GM19397 (cell line): ENCODE results near the gene STC2.

Source experiments
- ATAC-seq: cut with Tn5 transposase; IDR thresholded peaks from one replicate; pipeline ENCODE4 v1.9.1; 2021; ENCODE audit warnings: mild to moderate bottlenecking, moderate library complexity; ENCODE audit not compliant: unreplicated experiment

The STC2 gene

GRCh38 chr5:173329491-173330337 is 1.5 kb upstream of the STC2 start:
- ATAC-seq = peak; percentile 39

DNA sequence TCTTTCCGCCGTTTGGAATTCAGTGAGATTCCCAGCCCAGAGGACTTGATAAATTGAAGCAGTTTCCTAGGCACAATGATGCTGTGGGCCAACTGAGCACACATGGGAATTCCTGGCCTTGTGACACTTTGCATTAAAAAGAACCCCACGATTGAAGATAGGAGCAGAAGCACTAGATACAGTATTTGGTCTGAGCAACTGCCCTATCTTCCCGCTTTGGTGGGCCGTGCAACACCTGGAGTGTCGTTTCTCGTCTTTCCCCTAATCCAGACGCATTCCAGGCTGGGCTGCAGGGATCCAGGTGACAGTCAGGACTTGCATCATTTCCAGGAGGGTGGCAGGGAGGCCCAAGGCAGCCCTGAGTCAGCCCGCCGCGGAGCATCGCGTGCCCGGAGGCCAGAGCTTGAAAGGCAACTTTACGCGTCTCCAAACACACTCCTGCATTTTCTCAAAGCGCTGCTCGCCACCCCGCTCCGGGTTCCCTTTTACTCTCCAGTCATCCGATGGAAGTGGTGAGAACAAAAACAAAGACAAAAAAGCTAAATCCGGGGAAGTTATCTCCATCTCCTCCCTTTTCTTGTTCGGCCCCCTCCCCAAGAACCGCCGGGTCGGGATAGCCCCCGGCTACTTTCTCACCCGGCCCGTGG is 753 bp upstream of the STC2 start:
- no peak for ATAC-seq

DNA sequence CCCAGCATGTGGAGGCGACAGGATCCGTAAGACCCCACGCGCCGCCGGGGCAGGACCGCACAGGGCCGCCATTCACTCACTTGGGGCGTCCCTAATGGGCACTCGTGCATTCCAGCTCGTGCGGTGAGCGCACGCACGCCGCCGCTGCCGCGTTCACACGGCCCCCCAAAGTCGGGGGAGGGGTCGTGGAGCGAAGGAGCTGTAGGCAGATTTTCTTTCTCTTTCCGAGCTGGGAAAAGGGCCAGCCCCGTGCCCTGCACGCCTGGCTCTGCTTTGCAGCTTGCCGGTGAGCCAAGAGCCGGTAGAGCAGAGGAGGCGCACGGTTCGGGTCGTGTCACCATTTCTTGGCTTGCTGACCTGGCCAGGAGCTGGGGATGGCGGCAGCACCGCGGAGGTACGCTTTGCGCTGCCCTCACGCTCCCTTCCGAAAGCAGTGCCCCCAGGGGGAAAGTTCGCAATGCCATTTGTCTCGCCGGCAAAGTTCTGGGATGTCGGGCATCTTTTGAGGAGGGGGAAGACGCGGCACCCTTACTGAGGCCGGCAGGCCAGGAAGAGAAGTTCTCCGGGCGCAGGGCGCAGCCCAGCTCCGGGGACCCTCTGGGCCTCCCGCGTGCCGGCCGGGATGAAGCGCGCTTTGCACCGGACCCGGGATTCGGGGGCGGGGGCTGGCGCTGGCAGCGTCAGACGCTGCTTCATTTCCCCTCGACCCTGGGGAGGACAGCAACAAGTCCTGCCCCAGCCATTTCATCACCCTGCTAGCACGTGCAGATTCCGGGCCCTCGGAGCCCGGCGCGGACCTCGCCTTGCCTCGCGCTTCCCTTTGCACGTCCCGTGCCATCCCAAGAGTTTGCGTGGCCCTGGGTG is 898 bp downstream of the STC2 start:
- ATAC-seq = no peak

- ATAC-seq = no peak
These were observed 1.7 kb downstream of the STC2 start for GRCh38 chr5:173326501-173326960.

GRCh38 chr5:173325091-173325698 is 3.0 kb downstream of the STC2 start:
- no peak for ATAC-seq

DNA sequence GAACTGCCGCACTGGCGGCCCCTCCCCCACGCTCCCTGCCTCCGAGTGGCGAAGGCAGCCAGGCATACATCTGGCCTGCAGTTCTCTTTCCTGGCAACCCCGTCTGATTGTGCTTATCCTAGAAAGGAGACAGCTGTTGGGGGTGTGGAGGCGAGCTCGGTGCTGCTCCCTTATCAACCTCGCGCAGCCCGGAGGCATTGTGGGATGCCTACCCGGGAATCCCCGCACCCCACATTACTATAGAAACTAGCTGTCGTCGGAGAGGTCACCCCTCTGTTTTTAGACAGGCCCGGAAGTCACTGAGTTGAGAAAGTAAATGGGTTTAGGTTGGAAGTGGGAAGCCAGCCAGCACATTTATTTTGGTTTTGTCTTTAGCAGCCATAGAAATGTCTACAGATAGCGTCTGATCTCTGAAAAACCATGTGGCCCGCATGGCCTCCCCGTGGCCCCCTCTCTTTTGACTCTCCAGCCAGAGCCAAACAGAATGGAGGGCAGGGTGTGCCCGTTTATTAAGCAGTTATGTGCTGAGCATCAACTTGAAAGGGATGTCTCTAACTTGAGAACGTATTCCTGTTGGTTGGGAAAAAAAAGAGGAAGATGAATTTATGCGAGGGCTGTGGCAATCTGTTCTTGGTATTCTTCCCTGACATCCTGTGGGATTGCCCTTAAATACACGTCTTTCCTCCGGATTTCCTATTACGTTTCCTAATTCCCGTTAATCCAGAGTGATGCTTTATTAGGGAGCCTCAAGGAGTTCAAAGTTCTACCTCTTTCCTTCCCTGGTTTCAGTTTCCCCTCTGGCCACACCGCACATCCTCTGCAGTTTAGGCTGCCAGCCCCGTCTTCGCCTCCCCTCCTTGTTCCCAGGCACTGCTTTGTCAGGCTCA is 3.9 kb downstream of the STC2 start:
- ATAC-seq = no peak

- no peak for ATAC-seq
These were observed 4.5 kb downstream of the STC2 start for GRCh38 chr5:173323799-173324114.

GRCh38 chr5:173323106-173323798 is 5.0 kb downstream of the STC2 start:
- no peak for ATAC-seq

GRCh38 chr5:173321886-173322285 is 6.3 kb downstream of the STC2 start:
- no peak for ATAC-seq

GRCh38 chr5:173320259-173320658 is 8.0 kb downstream of the STC2 start:
- ATAC-seq = no peak

DNA sequence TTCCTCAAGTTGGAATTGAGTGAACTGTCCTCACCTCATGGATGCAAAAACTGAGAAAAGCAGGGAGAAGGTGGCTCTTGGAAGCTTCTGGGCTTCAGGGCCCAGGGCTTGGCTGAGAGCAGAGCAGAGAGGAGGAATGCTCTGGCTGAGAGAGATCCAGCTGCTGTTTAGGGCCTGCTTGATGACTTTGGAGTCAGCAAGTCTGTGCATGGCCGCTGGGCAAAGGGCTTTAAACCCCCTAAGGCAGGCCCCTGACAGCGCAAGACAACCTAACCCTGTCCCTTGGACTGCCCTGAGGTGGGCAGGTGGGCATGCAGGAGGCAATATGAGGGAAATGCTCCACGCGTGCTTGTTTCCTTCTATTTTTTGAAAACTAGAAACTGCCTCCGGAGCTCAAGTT is 8.6 kb downstream of the STC2 start:
- ATAC-seq = no peak

GRCh38 chr5:173318881-173319620 is 9.2 kb downstream of the STC2 start:
- ATAC-seq = no peak

DNA sequence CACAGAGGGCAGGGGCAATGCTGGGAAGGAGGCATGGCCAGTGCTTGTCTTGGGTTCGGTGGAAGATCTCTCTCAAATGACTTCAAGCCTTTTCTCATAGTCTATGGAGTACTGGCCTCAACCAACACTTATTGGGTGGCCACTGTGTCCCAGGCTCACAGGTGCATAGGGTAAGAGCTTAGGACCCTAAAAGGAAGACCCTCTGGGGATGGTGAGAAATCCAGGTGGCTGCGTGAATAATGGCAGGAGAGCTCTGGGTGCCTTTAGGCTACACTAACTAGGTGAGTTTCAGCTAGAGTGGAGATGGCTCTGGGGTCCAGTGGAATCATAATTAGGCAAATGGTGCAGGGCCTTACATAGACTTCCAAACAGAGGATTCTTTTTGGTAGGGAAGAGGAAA is 9.9 kb downstream of the STC2 start:
- ATAC-seq = no peak

GRCh38 chr5:173317852-173318251 is 10.4 kb downstream of the STC2 start:
- ATAC-seq = no peak

DNA sequence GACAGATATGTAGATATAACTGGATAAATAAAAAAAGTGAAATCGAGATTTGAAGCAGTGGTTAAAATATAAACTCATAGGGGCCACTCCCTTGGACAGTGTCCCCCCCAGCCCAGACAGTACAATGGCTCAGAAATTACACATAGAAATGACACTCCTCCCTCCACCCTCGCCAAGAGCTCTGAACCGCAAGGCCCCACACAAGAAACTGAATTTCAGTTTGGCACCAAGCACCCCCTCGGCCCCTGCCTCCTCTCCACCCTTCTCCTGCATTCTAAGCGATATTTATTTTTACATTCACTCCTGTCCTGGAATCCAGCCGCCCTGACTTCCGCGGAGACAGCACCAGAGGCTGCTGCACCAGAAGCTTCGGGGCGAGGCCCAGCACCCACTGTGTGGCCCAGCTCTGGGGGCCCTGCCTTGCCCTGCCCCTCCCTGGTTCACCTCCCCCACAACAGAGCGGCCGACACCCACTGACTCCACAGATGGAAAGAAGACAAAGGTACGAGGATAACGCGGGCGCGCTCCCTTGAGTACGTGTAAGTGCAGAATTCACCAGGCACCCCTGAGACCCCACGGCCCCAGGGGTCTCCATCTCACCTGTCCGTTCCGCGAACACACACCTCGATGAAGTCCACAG is 11.0 kb downstream of the STC2 start:
- ATAC-seq = no peak

DNA sequence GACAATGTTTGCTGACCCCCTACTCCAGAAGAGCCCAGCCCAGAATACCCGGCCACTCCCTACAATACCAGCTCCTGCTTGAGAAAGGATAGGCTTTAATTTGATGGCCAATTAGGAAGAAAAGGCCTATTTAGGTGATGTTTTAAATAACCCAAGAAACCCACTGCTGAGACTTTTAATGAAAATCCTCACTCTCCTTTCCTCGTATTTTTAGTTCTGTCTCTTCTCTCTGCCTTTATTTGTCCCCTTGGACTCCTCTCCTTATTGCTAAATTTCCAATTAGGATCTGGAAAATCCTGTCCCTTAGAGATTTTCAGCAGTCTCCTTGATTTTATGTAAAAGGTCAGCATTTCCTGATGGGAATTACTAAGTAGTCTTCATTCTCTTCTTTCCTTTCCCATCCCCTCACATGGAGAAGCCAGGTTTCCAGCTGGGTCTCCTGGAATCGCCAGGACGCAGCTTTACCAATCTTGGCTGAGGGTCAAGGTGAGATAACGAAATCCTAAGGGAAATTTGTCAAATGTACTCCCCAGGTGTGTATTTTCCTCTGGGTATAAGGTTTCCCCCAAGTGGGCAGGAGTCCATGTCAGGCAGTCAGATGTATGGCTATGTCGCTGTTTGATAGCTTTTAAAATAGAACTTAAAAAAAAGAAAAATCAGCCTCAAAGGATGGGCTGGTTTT is 11.7 kb downstream of the STC2 start:
- ATAC-seq = no peak

GRCh38 chr5:173315495-173316338 is 12.5 kb downstream of the STC2 start:
- no peak for ATAC-seq
